A549 (cell line): Measurements from ENCODE around the gene CBARP. TPM values are rescaled to one million over a fixed set of nuclear protein-coding genes. Genes with fewer than 3 reads are reported as not detected.

Experiments used
- ATAC-seq, 2 experiments: fragments of 200-7000 bp in 1 of 2; fragments of >200 bp in 1 of 2; cut with Nextera tagmentation in 1 of 2; cut with Tn5 transposase in 1 of 2; 3 replicates each; pipeline versions ENCODE4 v1.8.0 to v1.9.1; 2018 to 2020; ENCODE audit warnings: mild to moderate bottlenecking in 1 of 2, moderate library complexity in 1 of 2
- CTCF ChIA-PET: fragments of 300-600 bp; sonication (Branson Sonifier 250); formaldehyde crosslinking; extraction: SDS; loops from one replicate; lab custom pipeline; 2021; ENCODE audit warnings: antibody characterized with exemption, inconsistent platforms; lab: Yijun Ruan, JAX
- POLR2A ChIA-PET: fragments of 350-600 bp; formaldehyde crosslinking; extraction: SDS; loops from one replicate; lab custom pipeline; 2021; ENCODE audit warnings: antibody characterized with exemption, inconsistent platforms; lab: Yijun Ruan, JAX
- DNase-seq, 2 experiments: peaks; one replicate each; pipeline versions ENCODE4 v3.0.0 to v3.0.0-alpha.2; 2011 to 2016; ENCODE audit warnings: low read depth in 1 of 2, low spot score in 1 of 2
- FAIRE-seq: peaks from 2 replicates; lab custom pipeline; 2011; peaks lifted over from hg19 to GRCh38; lab: Jason Lieb, UNC
- H3K27ac ChIP-seq, 2 experiments: fragments of >200 bp; sonication (Bioruptor Twin); formaldehyde crosslinking; 3 replicates each; pipeline ENCODE4 v1.5.1; 2016 to 2017
- H3K4me1 ChIP-seq: fragments of >200 bp; sonication (Bioruptor Twin); formaldehyde crosslinking; 3 replicates; pipeline ENCODE4 v1.6.1; 2016
- H3K4me2 ChIP-seq: fragments of >200 bp; sonication (Bioruptor Twin); formaldehyde crosslinking; 3 replicates; pipeline ENCODE4 v1.6.1; 2016
- H3K4me3 ChIP-seq: fragments of >200 bp; sonication (Bioruptor Twin); formaldehyde crosslinking; 3 replicates; pipeline ENCODE4 v1.5.1; 2016
- H3K9me3 ChIP-seq: fragments of >200 bp; sonication (Bioruptor Twin); formaldehyde crosslinking; 3 replicates; pipeline ENCODE4 v1.6.1; 2016
- EHF ChIP-seq: fragments of 250-450 bp; sonication (Bioruptor Pico); IDR thresholded peaks from 2 replicates; pipeline ENCODE4 v1.5.0; 2020; ENCODE audit warnings: mild to moderate bottlenecking
- ESRRA ChIP-seq: fragments of 150-350 bp; IDR thresholded peaks from 2 replicates; pipeline ENCODE4 v1.6.1; 2014; ENCODE audit warnings: mild to moderate bottlenecking, low read length, borderline replicate concordance
- FOXS1 ChIP-seq: fragments of 250-450 bp; sonication (Bioruptor Pico); IDR thresholded peaks from 2 replicates; pipeline ENCODE4 v1.5.0; 2020; ENCODE audit warnings: mild to moderate bottlenecking, moderate library complexity
- HOXA7 ChIP-seq: fragments of 250-450 bp; sonication (Bioruptor Pico); IDR thresholded peaks from 2 replicates; pipeline ENCODE4 v1.5.0; 2020; ENCODE audit warnings: mild to moderate bottlenecking, moderate library complexity
- HOXB13 ChIP-seq: fragments of 250-450 bp; sonication (Bioruptor Pico); IDR thresholded peaks from 2 replicates; pipeline ENCODE4 v1.5.0; 2020; ENCODE audit warnings: low read depth, mild to moderate bottlenecking, moderate library complexity
- KDM1A ChIP-seq: fragments of 200-600 bp; sonication (generic); IDR thresholded peaks from 2 replicates; pipeline ENCODE4 v1.6.1; 2016; ENCODE audit warnings: low read depth, mild to moderate bottlenecking
- MAZ ChIP-seq: fragments of 150-350 bp; IDR thresholded peaks from 2 replicates; pipeline ENCODE4 v1.6.1; 2014; ENCODE audit warnings: antibody characterized with exemption, low read depth, low read length, borderline replicate concordance
- MYC ChIP-seq: IDR thresholded peaks from 2 replicates; pipeline ENCODE4 v1.6.1; 2012; ENCODE audit warnings: mild to moderate bottlenecking, inconsistent platforms, low read length, improper control_type of control experiment, borderline replicate concordance
- NPAS2 ChIP-seq: fragments of 250-450 bp; sonication (Bioruptor Pico); IDR thresholded peaks from 2 replicates; pipeline ENCODE4 v1.8.0; 2022; ENCODE audit warnings: mild to moderate bottlenecking, moderate library complexity, borderline replicate concordance
- NR3C1 ChIP-seq: fragments of >200 bp; sonication (Bioruptor Twin); formaldehyde crosslinking; IDR thresholded peaks from 3 replicates; pipeline ENCODE4 v1.6.1; 2017
- PHF8 ChIP-seq: fragments of 200-600 bp; sonication (generic); IDR thresholded peaks from 2 replicates; pipeline ENCODE4 v1.6.1; 2016; ENCODE audit warnings: low read depth, mild to moderate bottlenecking, antibody characterized with exemption, moderate library complexity, borderline replicate concordance
- POLR2A ChIP-seq: IDR thresholded peaks from 2 replicates; pipeline ENCODE4 v1.6.1; 2012; ENCODE audit warnings: mild to moderate bottlenecking, low read length
- RARB ChIP-seq: fragments of 250-450 bp; sonication (Bioruptor Pico); IDR thresholded peaks from 2 replicates; pipeline ENCODE4 v1.8.0; 2021; ENCODE audit warnings: mild to moderate bottlenecking, moderate library complexity
- RCOR1 ChIP-seq: fragments of 150-350 bp; IDR thresholded peaks from 2 replicates; pipeline ENCODE4 v1.6.1; 2014; ENCODE audit warnings: antibody characterized with exemption, low read length, low read depth
- RFX5 ChIP-seq: fragments of 450-650 bp; IDR thresholded peaks from 2 replicates; pipeline ENCODE4 v1.7.1; 2014; ENCODE audit warnings: antibody characterized with exemption, mild to moderate bottlenecking, moderate library complexity
- SMC3 ChIP-seq: fragments of >200 bp; sonication (Bioruptor Twin); formaldehyde crosslinking; IDR thresholded peaks from 3 replicates; pipeline ENCODE4 v1.6.1; 2018; ENCODE audit warnings: inconsistent platforms
- SREBF2 ChIP-seq: fragments of 450-650 bp; IDR thresholded peaks from 2 replicates; pipeline ENCODE4 v1.6.1; 2014; ENCODE audit warnings: mild to moderate bottlenecking, moderate library complexity
- ZFP36 ChIP-seq: fragments of 450-650 bp; IDR thresholded peaks from 2 replicates; pipeline ENCODE4 v1.6.1; 2014; ENCODE audit warnings: borderline replicate concordance; ENCODE audit not compliant: partially characterized antibody
- ZNF302 ChIP-seq: fragments of 250-450 bp; sonication (Bioruptor Pico); IDR thresholded peaks from 2 replicates; pipeline ENCODE4 v1.9.0; 2021; ENCODE audit warnings: inconsistent platforms, mild to moderate bottlenecking, moderate library complexity
- ZSCAN20 ChIP-seq: fragments of 250-450 bp; sonication (Bioruptor Pico); IDR thresholded peaks from 2 replicates; pipeline ENCODE4 v1.8.0; 2022; ENCODE audit warnings: mild to moderate bottlenecking, moderate library complexity
- WGBS: methylation state at CpG from one replicate; pipeline ENCODE4 v1.1.6; 2017; ENCODE audit errors: missing lambda C conversion rate; 5-methylcytosine and 5-hydroxymethylcytosine counted together
- polyA plus RNA-seq, 4 experiments: library from polyadenylated mRNA; depleted of rRNA in 3 of 4; stranded (reverse); fragments of >200 nt; fragmentation: RNase III in 1 of 4; extraction: RNeasy Plus Mini Kit Qiagen cat#74134 plus additional on column Dnase treatment in 1 of 4; gene quantifications; 2 replicates in 3 of 4; 3 replicates in 1 of 4; pipeline ENCODE4 v1.2.3, GENCODE V29; 2011 to 2017
- TF ChIP-seq, protein P1 (sequence below): fragments of >200 bp; sonication (Bioruptor Twin); formaldehyde crosslinking; IDR thresholded peaks from 3 replicates; pipeline ENCODE4 v1.6.1; 2016
- TF ChIP-seq, protein P2 (sequence below): fragments of 250-450 bp; sonication (Bioruptor Pico); IDR thresholded peaks from 2 replicates; pipeline ENCODE4 v1.5.0; 2020; ENCODE audit warnings: low read depth, mild to moderate bottlenecking, moderate library complexity
- TF ChIP-seq, protein P3 (sequence below): fragments of 250-450 bp; sonication (Bioruptor Pico); IDR thresholded peaks from 2 replicates; pipeline ENCODE4 v1.5.0; 2021; ENCODE audit warnings: mild to moderate bottlenecking, moderate library complexity, borderline replicate concordance

Gene CBARP
- polyA plus RNA-seq, 2 of the 4 experiments (the other 2 are of a cell fraction): 0.19 to 2.0 TPM

DNA sequence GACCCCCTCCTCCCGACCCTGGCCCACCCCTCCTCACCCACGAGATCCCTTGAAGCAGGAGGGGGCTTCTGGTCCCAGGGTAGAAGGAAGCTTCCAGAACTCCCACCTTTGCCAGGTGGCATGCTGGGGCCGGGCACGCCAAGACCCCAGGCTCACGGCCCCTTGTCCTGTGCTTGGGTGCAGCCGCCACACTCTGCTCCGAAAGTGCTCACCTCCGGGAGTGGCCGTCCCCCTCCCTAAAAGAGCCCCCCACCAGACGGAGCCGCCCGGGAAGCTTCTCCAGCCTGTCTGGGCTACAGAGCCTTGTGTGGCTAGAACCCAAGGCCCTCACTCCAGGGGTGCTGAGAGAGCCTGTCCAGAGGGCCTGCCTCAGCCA lies 46.1 kb upstream of the CBARP start:
- DNase-seq: no peak
- ChIA-PET CTCF (interaction anchor here (0.8 to 1.9 kb wide), 4 partner anchors 10 to 161 kb away, joined by 3 to 6 read pairs (median 4); no protein-coding TSS in a partner anchor), POLR2A (interaction anchor here (1.0 to 1.6 kb wide), 2 partner anchors 9 to 15 kb away, joined by 4 read pairs; partner anchors contain the start of genes CIRBP and FAM174C)
- no peak; a peak in 1 of 6 replicates for ATAC-seq
- Histone ChIP-seq H3K9me3 (no peaks in the 10 kb centered on the region), H3K27ac (no peak overlapping the region), H3K4me2 (no peak overlapping the region), H3K4me1 (peaks cover 11% of the 10 kb centered on the region; the same call in 2 of the 3 replicates), H3K4me3 (no peak overlapping the region)
- FAIRE-seq: no peak
- TF ChIP-seq RCOR1 (no peak), ZSCAN20 (CRISPR knock-in tag) (no peak)
- no CpG with 5 or more reads among the region's 12 CpGs for WGBS

DNA sequence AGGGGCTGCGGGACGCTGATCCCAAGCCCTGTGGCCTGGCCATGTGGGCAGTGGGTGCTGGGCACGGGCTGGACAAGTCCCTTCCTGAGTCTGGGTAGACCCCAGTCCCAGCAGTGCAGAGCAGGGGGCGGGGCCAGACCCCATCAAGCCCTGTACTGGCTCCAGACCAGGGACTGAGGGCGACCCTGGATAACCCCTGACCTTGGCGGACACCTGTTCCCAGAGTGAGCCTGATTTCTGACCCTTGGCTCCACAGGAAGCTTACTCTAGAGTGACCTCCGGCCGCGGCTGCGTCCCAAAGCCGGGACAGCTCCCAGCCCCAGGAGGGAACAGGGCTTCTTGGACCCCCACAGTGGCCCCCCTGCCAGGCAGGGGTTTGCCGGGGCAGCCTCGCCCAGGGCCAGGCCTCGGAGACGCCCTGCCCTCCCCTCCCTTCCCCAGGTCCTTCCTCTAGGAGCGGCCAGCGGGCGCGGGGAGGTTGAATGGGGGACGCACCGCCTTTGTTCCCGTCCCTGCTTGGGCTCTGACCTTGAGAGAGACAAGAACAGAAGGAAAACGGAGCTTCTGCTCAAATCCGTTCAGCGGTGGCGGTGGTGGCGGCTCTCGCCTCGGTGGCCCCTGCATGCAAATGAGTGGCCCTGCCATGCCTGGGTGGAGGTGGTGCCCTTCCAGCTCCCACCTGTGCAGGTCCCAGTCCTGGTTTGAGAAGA lies 45.6 kb upstream of the CBARP start:
- no peak for FAIRE-seq
- 89% methylated on average over 13 of the region's 29 CpGs for WGBS
- no peak overlapping the region for H3K4me2 ChIP-seq
- H3K4me1 ChIP-seq: peaks cover 11% of the 10 kb centered on the region; the same call in 2 of the 3 replicates
- no peaks in the 10 kb centered on the region for H3K9me3 ChIP-seq
- POLR2A ChIA-PET: interaction anchor here (1.6 kb wide), 1 partner anchor 14 kb away, joined by 4 read pairs; the partner anchor contains the start of gene CIRBP
- CTCF ChIA-PET: interaction anchor here (0.8 to 1.9 kb wide), 4 partner anchors 10 to 161 kb away, joined by 3 to 6 read pairs (median 4); no protein-coding TSS in a partner anchor
- no peak overlapping the region for H3K27ac ChIP-seq
- ATAC-seq: no peak
- TF ChIP-seq PHF8 (no peak), POLR2A (no peak), NPAS2 (CRISPR knock-in tag) (no peak), FOXS1 (CRISPR knock-in tag) (no peak), EHF (CRISPR knock-in tag) (no peak), SMC3 (no peak)
- DNase-seq: no peak
- no peak overlapping the region for H3K4me3 ChIP-seq

DNA sequence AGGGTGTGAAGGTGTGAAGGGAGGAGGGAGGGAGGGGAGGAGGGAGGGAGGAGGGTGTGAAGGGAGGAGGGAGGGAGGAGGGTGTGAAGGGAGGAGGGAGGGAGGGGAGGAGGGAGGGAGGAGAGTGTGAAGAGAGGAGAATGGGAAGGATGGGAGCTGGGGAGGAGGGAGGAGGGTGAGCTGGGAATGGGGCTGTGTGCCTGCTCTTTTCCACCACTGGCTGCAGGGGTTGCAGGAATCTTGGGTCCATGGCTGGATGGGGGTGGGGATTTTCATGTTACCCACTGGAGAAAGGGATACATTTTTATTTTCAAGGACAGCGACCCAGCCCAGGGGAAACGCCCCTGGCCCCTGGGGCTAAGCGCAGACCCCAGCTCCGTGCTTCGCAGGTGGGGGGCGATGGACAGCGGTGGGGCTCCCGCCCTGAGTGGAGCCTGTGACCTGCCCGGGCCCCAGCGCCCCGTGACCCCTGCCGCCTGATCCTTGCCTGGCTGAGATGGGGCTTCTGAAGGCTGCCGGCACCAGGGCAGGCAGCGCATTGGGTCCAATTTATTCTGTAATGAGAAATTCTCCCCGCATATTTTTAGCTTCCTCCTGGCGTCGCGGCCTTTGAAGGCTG lies 44.9 kb upstream of the CBARP start:
- ChIA-PET CTCF (interaction anchor here (1.0 kb wide), 1 partner anchor 38 kb away, joined by 3 read pairs; no protein-coding TSS in a partner anchor), POLR2A (no interaction called here)
- peaks cover 11% of the 10 kb centered on the region; the same call in 2 of the 3 replicates for H3K4me1 ChIP-seq
- no peak overlapping the region for H3K4me3 ChIP-seq
- H3K4me2 ChIP-seq: no peak overlapping the region
- FAIRE-seq (no peak), ATAC-seq (no peak), DNase-seq (no peak)
- H3K27ac ChIP-seq: no peak overlapping the region
- TF ChIP-seq ZFP36 (no peak), SREBF2 (no peak), ZNF302 (CRISPR knock-in tag) (no peak), SMC3 (no peak), MAZ (no peak), ESRRA (no peak), NR3C1 (no peak), MYC (no peak)
- TF ChIP-seq, protein P1, sequence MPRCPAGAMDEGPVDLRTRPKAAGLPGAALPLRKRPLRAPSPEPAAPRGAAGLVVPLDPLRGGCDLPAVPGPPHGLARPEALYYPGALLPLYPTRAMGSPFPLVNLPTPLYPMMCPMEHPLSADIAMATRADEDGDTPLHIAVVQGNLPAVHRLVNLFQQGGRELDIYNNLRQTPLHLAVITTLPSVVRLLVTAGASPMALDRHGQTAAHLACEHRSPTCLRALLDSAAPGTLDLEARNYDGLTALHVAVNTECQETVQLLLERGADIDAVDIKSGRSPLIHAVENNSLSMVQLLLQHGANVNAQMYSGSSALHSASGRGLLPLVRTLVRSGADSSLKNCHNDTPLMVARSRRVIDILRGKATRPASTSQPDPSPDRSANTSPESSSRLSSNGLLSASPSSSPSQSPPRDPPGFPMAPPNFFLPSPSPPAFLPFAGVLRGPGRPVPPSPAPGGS: no peak
- 91% methylated on average over 13 of the region's 18 CpGs for WGBS
- no peaks in the 10 kb centered on the region for H3K9me3 ChIP-seq

DNA sequence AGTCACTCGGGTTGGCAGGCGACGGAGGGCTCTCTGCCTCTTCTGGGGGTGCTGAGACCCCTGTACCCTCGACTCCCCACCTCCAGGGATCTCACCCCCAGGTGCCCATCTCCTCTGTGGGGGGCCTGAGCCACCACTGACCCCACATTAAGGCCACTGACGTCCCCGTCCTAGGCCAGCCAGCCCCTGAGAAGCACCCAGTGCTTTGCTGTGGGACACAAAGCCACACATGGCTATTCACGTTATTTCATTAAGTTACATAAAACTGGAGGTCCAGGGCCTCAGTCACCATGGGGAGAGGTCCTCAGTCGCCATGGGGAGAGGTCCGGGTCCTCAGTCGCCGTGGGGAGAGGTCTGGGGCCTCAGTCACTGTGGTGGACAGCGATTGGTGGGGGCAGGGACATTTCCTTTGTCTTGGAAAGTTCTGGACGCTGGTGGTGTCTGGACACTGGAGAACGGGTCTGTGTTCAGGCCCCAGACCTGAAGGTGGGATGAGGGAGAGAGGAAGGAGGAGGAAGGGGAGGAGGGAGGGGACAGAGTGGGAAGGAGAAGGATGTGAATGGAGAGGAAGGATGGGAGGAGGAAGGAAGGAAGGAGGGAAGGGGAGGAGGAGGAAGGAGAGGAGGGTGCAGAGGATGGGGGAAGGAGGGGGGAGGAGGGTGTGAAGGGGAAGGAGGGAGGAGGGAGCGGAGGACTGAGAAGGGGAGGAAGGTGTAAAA lies 43.9 kb upstream of the CBARP start:
- WGBS: 76% methylated on average over 11 of the region's 15 CpGs
- FAIRE-seq (no peak), DNase-seq (no peak), ATAC-seq (no peak)
- H3K4me1 ChIP-seq: peaks cover 14% of the 10 kb centered on the region; the same call in 2 of the 3 replicates
- no peak overlapping the region for H3K4me2 ChIP-seq
- CTCF ChIA-PET: interaction anchor here (1.0 kb wide), 1 partner anchor 37 kb away, joined by 3 read pairs; no protein-coding TSS in a partner anchor
- no peak overlapping the region for H3K27ac ChIP-seq
- H3K9me3 ChIP-seq: no peaks in the 10 kb centered on the region
- POLR2A ChIA-PET: no interaction called here
- no peak overlapping the region for H3K4me3 ChIP-seq
- no peak for TF ChIP-seq RFX5
- TF ChIP-seq HOXA7: no peak
- no peak for TF ChIP-seq POLR2A
- TF ChIP-seq RARB (CRISPR knock-in tag): no peak
- TF ChIP-seq PHF8: no peak
- no peak for TF ChIP-seq ESRRA
- TF ChIP-seq, protein P2, sequence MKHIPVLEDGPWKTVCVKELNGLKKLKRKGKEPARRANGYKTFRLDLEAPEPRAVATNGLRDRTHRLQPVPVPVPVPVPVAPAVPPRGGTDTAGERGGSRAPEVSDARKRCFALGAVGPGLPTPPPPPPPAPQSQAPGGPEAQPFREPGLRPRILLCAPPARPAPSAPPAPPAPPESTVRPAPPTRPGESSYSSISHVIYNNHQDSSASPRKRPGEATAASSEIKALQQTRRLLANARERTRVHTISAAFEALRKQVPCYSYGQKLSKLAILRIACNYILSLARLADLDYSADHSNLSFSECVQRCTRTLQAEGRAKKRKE (CRISPR knock-in tag): no peak
- no peak for TF ChIP-seq KDM1A
- no peak for TF ChIP-seq HOXB13 (CRISPR knock-in tag)
- TF ChIP-seq, protein P3, sequence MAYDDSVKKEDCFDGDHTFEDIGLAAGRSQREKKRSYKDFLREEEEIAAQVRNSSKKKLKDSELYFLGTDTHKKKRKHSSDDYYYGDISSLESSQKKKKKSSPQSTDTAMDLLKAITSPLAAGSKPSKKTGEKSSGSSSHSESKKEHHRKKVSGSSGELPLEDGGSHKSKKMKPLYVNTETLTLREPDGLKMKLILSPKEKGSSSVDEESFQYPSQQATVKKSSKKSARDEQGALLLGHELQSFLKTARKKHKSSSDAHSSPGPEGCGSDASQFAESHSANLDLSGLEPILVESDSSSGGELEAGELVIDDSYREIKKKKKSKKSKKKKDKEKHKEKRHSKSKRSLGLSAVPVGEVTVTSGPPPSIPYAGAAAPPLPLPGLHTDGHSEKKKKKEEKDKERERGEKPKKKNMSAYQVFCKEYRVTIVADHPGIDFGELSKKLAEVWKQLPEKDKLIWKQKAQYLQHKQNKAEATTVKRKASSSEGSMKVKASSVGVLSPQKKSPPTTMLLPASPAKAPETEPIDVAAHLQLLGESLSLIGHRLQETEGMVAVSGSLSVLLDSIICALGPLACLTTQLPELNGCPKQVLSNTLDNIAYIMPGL: no peak
